Loucy (cell line): ENCODE measurements around the gene BCAN.

Source experiments
- H2AFZ ChIP-seq: fragments of 200-600 bp; sonication (generic); 2 replicates; pipeline ENCODE4 v1.6.0; 2016; ENCODE audit warnings: antibody characterized with exemption, mild to moderate bottlenecking, low read length, moderate library complexity
- H3F3A ChIP-seq: fragments of 200-600 bp; 2 replicates; pipeline ENCODE4 v1.6.0; 2016; ENCODE audit warnings: antibody characterized with exemption, low read depth, mild to moderate bottlenecking
- H3K27me3 ChIP-seq: fragments of 200-600 bp; sonication (generic); 2 replicates; pipeline ENCODE4 v1.6.1; 2014; ENCODE audit warnings: low read length, mild to moderate bottlenecking; ENCODE audit not compliant: insufficient read depth, poor library complexity, severe bottlenecking
- H3K36me3 ChIP-seq: fragments of 200-600 bp; sonication (generic); 2 replicates; pipeline ENCODE4 v1.6.1; 2016; ENCODE audit warnings: low read length; ENCODE audit not compliant: insufficient read depth
- H3K4me1 ChIP-seq: fragments of 200-600 bp; sonication (generic); 2 replicates; pipeline ENCODE4 v1.5.1; 2014; ENCODE audit warnings: low read length, mild to moderate bottlenecking; ENCODE audit not compliant: insufficient read depth, poor library complexity, severe bottlenecking
- H3K4me2 ChIP-seq: fragments of 200-600 bp; sonication (generic); 2 replicates; pipeline ENCODE4 v1.6.0; 2014; ENCODE audit warnings: antibody characterized with exemption, low read length, low read depth, mild to moderate bottlenecking; ENCODE audit not compliant: poor library complexity, severe bottlenecking
- H3K4me3 ChIP-seq: fragments of 200-600 bp; sonication (generic); 2 replicates; pipeline ENCODE4 v1.5.1; 2014; ENCODE audit warnings: low read length, mild to moderate bottlenecking, mixed read lengths; ENCODE audit not compliant: poor library complexity, severe bottlenecking
- H3K79me2 ChIP-seq: fragments of 200-600 bp; sonication (generic); 2 replicates; pipeline ENCODE4 v1.6.1; 2014; ENCODE audit warnings: low read length; ENCODE audit not compliant: insufficient read depth
- H3K9ac ChIP-seq: fragments of 200-600 bp; sonication (generic); 2 replicates; pipeline ENCODE4 v1.6.0; 2014; ENCODE audit warnings: mild to moderate bottlenecking, low read depth, low read length, moderate library complexity; ENCODE audit not compliant: poor library complexity, severe bottlenecking
- H3K9me2 ChIP-seq: fragments of 200-600 bp; sonication (generic); replicated peaks from 2 replicates; pipeline ENCODE4 v1.6.1; 2016; ENCODE audit warnings: low read depth, low read length, mixed read lengths
- H3K9me3 ChIP-seq: fragments of 200-600 bp; sonication (generic); 2 replicates; pipeline ENCODE4 v1.6.1; 2014; ENCODE audit warnings: mild to moderate bottlenecking, antibody characterized with exemption, low read length, low read depth; ENCODE audit not compliant: insufficient read depth
- H4K20me1 ChIP-seq: fragments of 200-600 bp; sonication (generic); 2 replicates; pipeline ENCODE4 v1.6.0; 2014; ENCODE audit warnings: antibody characterized with exemption, low read length, mild to moderate bottlenecking; ENCODE audit not compliant: insufficient read depth, poor library complexity, severe bottlenecking
- CTCF ChIP-seq: fragments of 200-600 bp; sonication (generic); conservative IDR thresholded peaks from 2 replicates; pipeline ENCODE4 v1.5.1; 2014; ENCODE audit warnings: mild to moderate bottlenecking, antibody characterized with exemption, low read length
- EZH2phosphoT487 ChIP-seq: fragments of 200-600 bp; IDR thresholded peaks from 2 replicates; pipeline ENCODE4 v1.6.1; 2018; ENCODE audit warnings: antibody characterized with exemption, mild to moderate bottlenecking, moderate library complexity, borderline replicate concordance

The BCAN gene

DNA sequence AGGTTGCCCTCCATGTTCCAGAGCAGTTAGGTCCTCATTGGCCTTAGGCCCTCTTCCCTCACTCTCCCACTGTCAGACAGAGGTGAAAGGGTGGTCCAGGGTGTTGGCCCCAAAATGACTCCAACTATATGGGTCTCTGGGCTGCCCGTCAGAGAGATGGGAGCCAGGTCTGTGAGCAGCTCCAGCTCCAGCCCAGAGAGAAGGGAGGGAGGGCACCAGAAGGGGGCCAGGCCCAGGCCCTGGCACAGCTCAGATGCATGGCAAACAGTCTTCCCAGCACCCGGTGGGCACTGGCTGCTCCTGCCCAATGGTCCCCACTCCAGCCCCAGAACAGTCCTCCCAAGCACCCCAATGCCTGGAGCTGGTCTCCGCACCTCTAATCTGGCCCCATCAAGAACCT is 2.2 kb downstream of the BCAN start:
- H3K9me3 ChIP-seq, result no peaks in the 10 kb centered on the region
- no peaks in the 10 kb centered on the region for H3K36me3 ChIP-seq
- no peak overlapping the region for H2AFZ ChIP-seq
- H3K4me1 ChIP-seq, result peaks cover 18% of the 10 kb centered on the region
- no peaks in the 10 kb centered on the region for H3K27me3 ChIP-seq
- peak overlapping the region; percentile 44 for H3K4me2 ChIP-seq
- H4K20me1 ChIP-seq, result no peaks in the 10 kb centered on the region
- TF ChIP-seq EZH2phosphoT487, result no peak
- TF ChIP-seq CTCF, result no peak
- H3K9ac ChIP-seq, result peak overlapping the region; percentile 42
- no peaks in the 10 kb centered on the region for H3K9me2 ChIP-seq
- H3K4me3 ChIP-seq, result peak overlapping the region; percentile 7
- no peaks in the 10 kb centered on the region for H3K79me2 ChIP-seq
- no peaks in the 10 kb centered on the region for H3F3A ChIP-seq

- Histone ChIP-seq H3K4me3 (no peak overlapping the region), H3F3A (no peaks in the 10 kb centered on the region), H3K9me3 (no peaks in the 10 kb centered on the region), H4K20me1 (no peaks in the 10 kb centered on the region), H3K36me3 (no peaks in the 10 kb centered on the region), H2AFZ (no peak overlapping the region), H3K9me2 (no peaks in the 10 kb centered on the region), H3K4me1 (peaks cover 18% of the 10 kb centered on the region), H3K79me2 (no peaks in the 10 kb centered on the region), H3K9ac (no peak overlapping the region), H3K4me2 (peak overlapping the region; percentile 44), H3K27me3 (no peaks in the 10 kb centered on the region)
- TF ChIP-seq EZH2phosphoT487 (no peak), CTCF (no peak)
Measured at GRCh38 chr1:156644640-156645039, 2.7 kb downstream of the BCAN start.

DNA sequence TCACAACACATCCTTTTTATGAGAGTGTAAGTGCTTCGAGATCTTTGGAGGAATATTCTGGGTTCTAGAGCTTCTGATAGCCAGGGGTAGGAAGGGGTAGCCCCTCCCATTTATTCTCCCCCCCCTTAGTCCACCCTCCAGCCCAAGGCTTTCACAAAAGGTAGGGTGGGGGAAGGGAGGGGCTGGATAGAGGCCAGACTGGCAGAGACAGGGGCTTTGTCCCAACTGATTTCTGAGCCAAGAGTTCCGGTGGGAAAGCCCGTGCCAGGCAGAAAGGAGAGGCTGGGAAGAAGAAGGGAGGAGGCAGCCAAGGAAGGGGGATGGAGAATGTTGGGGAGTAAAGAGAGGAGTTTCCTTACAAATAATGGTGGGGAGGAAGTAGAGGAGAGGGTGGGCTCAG is 3.1 kb downstream of the BCAN start:
- H3F3A ChIP-seq, result no peaks in the 10 kb centered on the region
- no peak overlapping the region for H3K4me3 ChIP-seq
- H4K20me1 ChIP-seq, result no peaks in the 10 kb centered on the region
- H3K9ac ChIP-seq, result no peak overlapping the region
- H3K9me3 ChIP-seq, result no peaks in the 10 kb centered on the region
- no peak overlapping the region for H3K4me2 ChIP-seq
- H3K36me3 ChIP-seq, result no peaks in the 10 kb centered on the region
- H3K9me2 ChIP-seq, result no peaks in the 10 kb centered on the region
- H2AFZ ChIP-seq, result no peak overlapping the region
- no peaks in the 10 kb centered on the region for H3K27me3 ChIP-seq
- peaks cover 18% of the 10 kb centered on the region for H3K4me1 ChIP-seq
- H3K79me2 ChIP-seq, result no peaks in the 10 kb centered on the region
- no peak for TF ChIP-seq CTCF
- no peak for TF ChIP-seq EZH2phosphoT487
